HG02981 (cell line): ENCODE measurements around the gene FAM53B.
A peak's percentile ranks its signal among the peaks of the same experiment; 100 is the strongest.
"Not testable (repeated sequence)": the region's sequence is repeated elsewhere in the genome, so short reads cannot be mapped to it uniquely, and the experiment has no call there.

Experiments used
- ATAC-seq: cut with Tn5 transposase; IDR thresholded peaks from one replicate; pipeline ENCODE4 v1.9.1; 2021; ENCODE audit warnings: mild to moderate bottlenecking, moderate library complexity; ENCODE audit not compliant: unreplicated experiment

FAM53B gene

GRCh38 chr10:124618470-124619073, 125.6 kb downstream of the FAM53B start:
- no peak for ATAC-seq

GRCh38 chr10:124616836-124617130, 127.4 kb downstream of the FAM53B start:
- no peak for ATAC-seq

- ATAC-seq: no peak
Measured at GRCh38 chr10:124616040-124616835, 127.9 kb downstream of the FAM53B start.

GRCh38 chr10:124615259-124615658, 128.9 kb downstream of the FAM53B start:
- no peak for ATAC-seq

GRCh38 chr10:124614003-124614659, 130.0 kb downstream of the FAM53B start:
- peak; percentile 48 for ATAC-seq

- no peak for ATAC-seq
Measured at GRCh38 chr10:124612611-124613498, 131.3 kb downstream of the FAM53B start.

- no peak for ATAC-seq
Measured at GRCh38 chr10:124611738-124612137, 132.4 kb downstream of the FAM53B start.

- not testable (repeated sequence) for ATAC-seq
Measured at GRCh38 chr10:124610851-124611250, 133.3 kb downstream of the FAM53B start.

- ATAC-seq: not testable (repeated sequence)
Measured at GRCh38 chr10:124610186-124610585, 134.0 kb downstream of the FAM53B start.

GRCh38 chr10:124609698-124610097, 134.5 kb downstream of the FAM53B start:
- ATAC-seq: no peak

- ATAC-seq: no peak
Measured at GRCh38 chr10:124608093-124608721, 136.0 kb downstream of the FAM53B start.

GRCh38 chr10:124607693-124608092, 136.5 kb downstream of the FAM53B start:
- ATAC-seq: no peak

- no peak for ATAC-seq
Measured at GRCh38 chr10:124606822-124607221, 137.4 kb downstream of the FAM53B start.

GRCh38 chr10:124605856-124606812, 138.0 kb downstream of the FAM53B start:
- no peak for ATAC-seq

- no peak for ATAC-seq
Measured at GRCh38 chr10:124605481-124605855, 138.7 kb downstream of the FAM53B start.

- no peak for ATAC-seq
Measured at GRCh38 chr10:124605001-124605370, 139.2 kb downstream of the FAM53B start.

- no peak for ATAC-seq
Measured at GRCh38 chr10:124604214-124605000, 139.8 kb downstream of the FAM53B start.

- no peak for ATAC-seq
Measured at GRCh38 chr10:124603376-124604213, 140.6 kb downstream of the FAM53B start.
